ENCODE measurements around the gene ATG7.

GRCh38 chr3:11362600-11362999 lies 90.4 kb downstream of the ATG7 start:
- no peak for TF ChIP-seq CTCF (IDR thresholded peaks at IDR 0.05)
- TF ChIP-seq POLR2A (IDR thresholded peaks at IDR 0.05), result no peak

Measured in heart left ventricle (tissue), 13 donors.